ENCODE measurements around the gene ETNPPL.

- TF ChIP-seq EZH2 (IDR thresholded peaks at IDR 0.05; ENCODE audit: borderline replicate concordance, low read length) (no peak), CTCF (IDR thresholded peaks at IDR 0.05; ENCODE audit: low read length) (no peak)
Observed at GRCh38 chr4:108729731-108730130, 33.1 kb downstream of the ETNPPL start.

Data from OCI-LY1 (cell line).